ENCODE data around the gene RIN2.

GRCh38 chr20:19781235-19781634 is 23.2 kb downstream of the RIN2 start:
- TF ChIP-seq CTCF (IDR thresholded peaks at IDR 0.05): no peak
- no peak for TF ChIP-seq POLR2A (IDR thresholded peaks at IDR 0.05)

Data from Peyer's patch (tissue), 4 donors.